Measurements from ENCODE around the gene HTR7. TPM values are rescaled to one million over a fixed set of nuclear protein-coding genes. Genes with fewer than 3 reads are reported as not detected.
"Not testable (repeated sequence)": the region's sequence is repeated elsewhere in the genome, so short reads cannot be mapped to it uniquely, and the experiment has no call there.

HTR7 gene
- 0.32 TPM for total RNA-seq
- long read RNA-seq = 0 reads

GRCh38 chr10:90857635-90858460 is at the start of gene HTR7:
TSS of gene HTR7 (minus strand) at chr10:90858039. CDS start at chr10:90857671, 368 bp downstream.
- peak; percentile 90 to 94 for ATAC-seq
- Histone ChIP-seq H3K4me1 (peaks cover 14% of the 10 kb centered on the region), H3K36me3 (no peaks in the 10 kb centered on the region), H3K27me3 (ENCODE audit: low read depth) (peaks cover 46% of the 10 kb centered on the region), H3K4me3 (peak within 1 kb of the TSS; percentile 62), H3K9me3 (no peaks in the 10 kb centered on the region), H3K27ac (peak within 1 kb of the TSS; percentile 60)
- TF ChIP-seq CTCF (IDR thresholded peaks at IDR 0.05) = peak; percentile 62
- DNase-seq = peak; percentile 73
- intact Hi-C loops (cut with DNase I) = no loop called here

- Histone ChIP-seq H3K27ac (no peak overlapping the region), H3K36me3 (peaks cover 19% of the 10 kb centered on the region), H3K9me3 (no peaks in the 10 kb centered on the region), H3K4me1 (peaks cover under 1% of the 10 kb centered on the region), H3K4me3 (no peak overlapping the region), H3K27me3 (ENCODE audit: low read depth) (no peaks in the 10 kb centered on the region)
- no peak for DNase-seq
- TF ChIP-seq CTCF (IDR thresholded peaks at IDR 0.05) = no peak
- intact Hi-C loops (cut with DNase I) = no loop called here
- no peak for ATAC-seq
Measured at GRCh38 chr10:90906596-90906995, 48.8 kb upstream of the HTR7 start.

GRCh38 chr10:90905925-90906324 is 48.1 kb upstream of the HTR7 start:
- no peaks in the 10 kb centered on the region for H3K27me3 ChIP-seq (ENCODE audit: low read depth)
- H3K4me1 ChIP-seq = no peaks in the 10 kb centered on the region
- no peaks in the 10 kb centered on the region for H3K9me3 ChIP-seq
- no peak overlapping the region for H3K27ac ChIP-seq
- intact Hi-C loops (cut with DNase I) = no loop called here
- ATAC-seq = no peak
- H3K36me3 ChIP-seq = peaks cover 26% of the 10 kb centered on the region
- no peak for DNase-seq
- no peak overlapping the region for H3K4me3 ChIP-seq
- no peak for TF ChIP-seq CTCF (IDR thresholded peaks at IDR 0.05)

GRCh38 chr10:90896916-90897315 is 39.1 kb upstream of the HTR7 start:
- H3K27me3 ChIP-seq (ENCODE audit: low read depth); H3K4me3 ChIP-seq; DNase-seq; H3K27ac ChIP-seq; intact Hi-C loops (cut with DNase I); H3K9me3 ChIP-seq; H3K4me1 ChIP-seq; ATAC-seq: not testable (repeated sequence)
- H3K36me3 ChIP-seq = peaks cover 77% of the 10 kb centered on the region

GRCh38 chr10:90893190-90893589 is 35.4 kb upstream of the HTR7 start:
- no peaks in the 10 kb centered on the region for H3K27me3 ChIP-seq (ENCODE audit: low read depth)
- H3K9me3 ChIP-seq = no peaks in the 10 kb centered on the region
- peaks cover 85% of the 10 kb centered on the region for H3K36me3 ChIP-seq
- intact Hi-C loops (cut with DNase I) = no loop called here
- TF ChIP-seq CTCF (IDR thresholded peaks at IDR 0.05) = no peak
- ATAC-seq = no peak
- no peak for DNase-seq
- H3K27ac ChIP-seq = no peak overlapping the region
- no peaks in the 10 kb centered on the region for H3K4me1 ChIP-seq
- no peak overlapping the region for H3K4me3 ChIP-seq

- no peaks in the 10 kb centered on the region for H3K4me1 ChIP-seq
- intact Hi-C loops (cut with DNase I) = no loop called here
- no peak overlapping the region for H3K27ac ChIP-seq
- TF ChIP-seq CTCF (IDR thresholded peaks at IDR 0.05) = no peak
- peaks cover 92% of the 10 kb centered on the region for H3K36me3 ChIP-seq
- no peaks in the 10 kb centered on the region for H3K9me3 ChIP-seq
- DNase-seq = no peak
- H3K27me3 ChIP-seq (ENCODE audit: low read depth) = no peaks in the 10 kb centered on the region
- no peak overlapping the region for H3K4me3 ChIP-seq
- no peak for ATAC-seq
Measured at GRCh38 chr10:90890347-90890746, 32.5 kb upstream of the HTR7 start.
